Epithelial cell of umbilical artery (primary cell): ENCODE measurements around the gene LRIG2. TPM values are rescaled to one million over a fixed set of nuclear protein-coding genes. Genes with fewer than 3 reads are reported as not detected.

Experiments used
- total RNA-seq: library from RNA; depleted of rRNA; stranded (reverse); fragments of >200 nt; gene quantifications from 2 replicates; pipeline ENCODE4 v1.2.3, GENCODE V29; 2014

The LRIG2 gene, protein sequence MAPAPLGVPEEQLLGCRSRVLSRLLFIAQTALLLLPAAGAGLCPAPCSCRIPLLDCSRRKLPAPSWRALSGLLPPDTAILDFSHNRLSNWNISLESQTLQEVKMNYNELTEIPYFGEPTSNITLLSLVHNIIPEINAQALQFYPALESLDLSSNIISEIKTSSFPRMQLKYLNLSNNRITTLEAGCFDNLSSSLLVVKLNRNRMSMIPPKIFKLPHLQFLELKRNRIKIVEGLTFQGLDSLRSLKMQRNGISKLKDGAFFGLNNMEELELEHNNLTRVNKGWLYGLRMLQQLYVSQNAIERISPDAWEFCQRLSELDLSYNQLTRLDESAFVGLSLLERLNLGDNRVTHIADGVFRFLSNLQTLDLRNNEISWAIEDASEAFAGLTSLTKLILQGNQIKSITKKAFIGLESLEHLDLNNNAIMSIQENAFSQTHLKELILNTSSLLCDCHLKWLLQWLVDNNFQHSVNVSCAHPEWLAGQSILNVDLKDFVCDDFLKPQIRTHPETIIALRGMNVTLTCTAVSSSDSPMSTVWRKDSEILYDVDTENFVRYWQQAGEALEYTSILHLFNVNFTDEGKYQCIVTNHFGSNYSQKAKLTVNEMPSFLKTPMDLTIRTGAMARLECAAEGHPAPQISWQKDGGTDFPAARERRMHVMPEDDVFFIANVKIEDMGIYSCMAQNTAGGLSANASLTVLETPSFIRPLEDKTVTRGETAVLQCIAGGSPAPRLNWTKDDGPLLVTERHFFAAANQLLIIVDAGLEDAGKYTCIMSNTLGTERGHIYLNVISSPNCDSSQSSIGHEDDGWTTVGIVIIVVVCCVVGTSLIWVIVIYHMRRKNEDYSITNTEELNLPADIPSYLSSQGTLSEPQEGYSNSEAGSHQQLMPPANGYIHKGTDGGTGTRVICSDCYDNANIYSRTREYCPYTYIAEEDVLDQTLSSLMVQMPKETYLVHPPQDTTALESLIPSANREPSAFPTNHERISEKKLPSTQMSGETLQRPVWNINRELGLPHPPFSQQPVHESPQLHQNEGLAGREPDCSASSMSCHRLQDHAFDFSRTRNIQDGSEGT
- total RNA-seq: 8.4 and 12.9 TPM in 2 replicates

DNA sequence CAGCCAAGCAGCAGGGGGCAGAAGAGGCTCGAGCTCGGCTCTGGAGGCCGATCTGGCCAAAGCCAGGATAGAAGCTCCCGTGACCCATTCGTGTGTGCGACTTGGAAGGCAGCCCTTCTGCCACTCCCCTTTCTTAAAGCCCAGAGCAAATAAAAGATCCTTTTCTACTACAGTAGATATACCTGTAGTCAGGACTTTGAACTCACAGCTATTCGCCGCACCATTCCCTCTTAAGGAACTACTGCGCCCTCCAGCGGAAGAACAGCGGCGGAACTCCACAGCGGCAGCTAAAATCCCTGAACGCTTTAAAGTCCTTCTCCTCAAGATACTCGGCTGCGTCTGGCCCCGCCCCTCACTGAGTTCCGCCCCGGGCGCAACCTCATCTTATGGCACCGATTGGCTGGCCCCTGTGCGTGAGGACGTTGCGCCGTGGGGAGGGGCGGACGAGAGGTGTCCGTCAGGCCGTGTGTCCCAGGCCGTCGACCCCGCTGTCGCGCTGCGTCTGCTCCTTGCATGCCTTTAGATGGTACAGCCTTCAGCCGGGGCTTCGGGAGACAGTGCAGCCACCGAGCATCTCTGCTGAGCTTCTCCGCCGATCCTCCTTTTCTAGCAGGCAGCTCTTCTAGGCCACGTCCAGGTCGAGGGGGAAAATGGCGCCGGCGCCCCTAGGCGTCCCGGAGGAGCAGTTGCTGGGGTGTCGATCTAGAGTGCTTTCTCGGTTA lies at the start of gene LRIG2:
LRIG2 (plus strand) TSS at position 442 of the 722 bp plus-strand sequence; CDS start at position 651, 209 bp downstream.

Other genes starting within 250 kb of the LRIG2 start
- 155 and 255 TPM in 2 replicates for gene SLC16A1, start 117.0 kb upstream of the LRIG2 start, total RNA-seq